Activated naive CD8-positive, alpha-beta T cell treated with anti-CD3 and anti-CD28 coated beads for 36 hours (primary cell): ENCODE measurements around the gene RFC2. TPM values are rescaled to one million over a fixed set of nuclear protein-coding genes. Genes with fewer than 3 reads are reported as not detected.
A peak's percentile ranks its signal among the peaks of the same experiment; 100 is the strongest.
"Not testable (repeated sequence)": the region's sequence is repeated elsewhere in the genome, so short reads cannot be mapped to it uniquely, and the experiment has no call there.

Experiments used
- DNase-seq: peaks from one replicate; pipeline ENCODE4 v3.0.0; 2021
- H3K27ac Mint-ChIP-seq: one replicate; pipeline ENCODE4 v1.8.0; 2022; ENCODE audit warnings: mild to moderate bottlenecking, moderate library complexity, mixed read lengths
- H3K27me3 Mint-ChIP-seq: one replicate; pipeline ENCODE4 v1.8.0; 2022; ENCODE audit warnings: mild to moderate bottlenecking, mixed read lengths
- H3K36me3 Mint-ChIP-seq: one replicate; pipeline ENCODE4 v1.8.0; 2021; ENCODE audit warnings: mild to moderate bottlenecking, mixed read lengths
- H3K4me1 Mint-ChIP-seq: one replicate; pipeline ENCODE4 v1.8.0; 2021; ENCODE audit warnings: mixed read lengths
- H3K4me3 Mint-ChIP-seq: one replicate; pipeline ENCODE4 v1.8.0; 2022; ENCODE audit warnings: mild to moderate bottlenecking, moderate library complexity, mixed read lengths
- H3K9me3 Mint-ChIP-seq: one replicate; pipeline ENCODE4 v1.8.0; 2022; ENCODE audit warnings: mixed read lengths
- total RNA-seq, 2 experiments: library from RNA; stranded (reverse); gene quantifications; one replicate each; pipeline ENCODE4 v1.2.3, GENCODE V29; 2021

Gene RFC2
- total RNA-seq, 2 experiments from 2014 or later, result 111 to 112 TPM

- Mint-ChIP-seq H3K27me3 (peaks cover 14% of the 10 kb centered on the region), H3K4me1 (peaks cover 2% of the 10 kb centered on the region), H3K36me3 (no peaks in the 10 kb centered on the region), H3K27ac (no peak overlapping the region), H3K4me3 (no peak overlapping the region), H3K9me3 (no peaks in the 10 kb centered on the region)
- no peak for DNase-seq
Observed at GRCh38 chr7:74266191-74266963, 12.2 kb upstream of the RFC2 start.

- H3K4me1 Mint-ChIP-seq, result no peaks in the 10 kb centered on the region
- H3K9me3 Mint-ChIP-seq, result no peaks in the 10 kb centered on the region
- no peaks in the 10 kb centered on the region for H3K36me3 Mint-ChIP-seq
- H3K27me3 Mint-ChIP-seq, result peaks cover 8% of the 10 kb centered on the region
- H3K4me3 Mint-ChIP-seq, result no peak overlapping the region
- no peak overlapping the region for H3K27ac Mint-ChIP-seq
- DNase-seq, result no peak
Observed at GRCh38 chr7:74263399-74264120, 9.4 kb upstream of the RFC2 start.

GRCh38 chr7:74262639-74263398 is 8.6 kb upstream of the RFC2 start:
- Mint-ChIP-seq H3K36me3 (no peaks in the 10 kb centered on the region), H3K27me3 (peaks cover 4% of the 10 kb centered on the region), H3K27ac (no peak overlapping the region), H3K9me3 (no peaks in the 10 kb centered on the region), H3K4me1 (no peaks in the 10 kb centered on the region), H3K4me3 (no peak overlapping the region)
- no peak for DNase-seq

- Mint-ChIP-seq H3K27me3 (peaks cover 4% of the 10 kb centered on the region), H3K4me1 (peaks cover 5% of the 10 kb centered on the region), H3K9me3 (no peaks in the 10 kb centered on the region), H3K36me3 (peaks cover 6% of the 10 kb centered on the region), H3K27ac (no peak overlapping the region), H3K4me3 (no peak overlapping the region)
- no peak for DNase-seq
Observed at GRCh38 chr7:74258639-74259038, 4.4 kb upstream of the RFC2 start.

GRCh38 chr7:74256491-74257408 is 2.6 kb upstream of the RFC2 start:
- H3K9me3 Mint-ChIP-seq, result no peaks in the 10 kb centered on the region
- peak overlapping the region; percentile 21 for H3K27ac Mint-ChIP-seq
- DNase-seq, result no peak
- peaks cover 13% of the 10 kb centered on the region for H3K4me1 Mint-ChIP-seq
- peaks cover 20% of the 10 kb centered on the region for H3K36me3 Mint-ChIP-seq
- no peaks in the 10 kb centered on the region for H3K27me3 Mint-ChIP-seq
- H3K4me3 Mint-ChIP-seq, result peak overlapping the region; percentile 54

- not testable (repeated sequence) for H3K27me3 Mint-ChIP-seq, H3K9me3 Mint-ChIP-seq, DNase-seq
- H3K4me1 Mint-ChIP-seq, result peaks cover 14% of the 10 kb centered on the region
- peaks cover 26% of the 10 kb centered on the region for H3K36me3 Mint-ChIP-seq
- peak overlapping the region; percentile 50 for H3K4me3 Mint-ChIP-seq
- H3K27ac Mint-ChIP-seq, result peak overlapping the region; percentile 96
Observed at GRCh38 chr7:74255461-74255860, 1.3 kb upstream of the RFC2 start.

- Mint-ChIP-seq H3K27ac (peak overlapping the region; percentile 96), H3K4me1 (peaks cover 16% of the 10 kb centered on the region), H3K4me3 (peak overlapping the region; percentile 97), H3K9me3 (no peaks in the 10 kb centered on the region), H3K27me3 (no peaks in the 10 kb centered on the region), H3K36me3 (peaks cover 30% of the 10 kb centered on the region)
- DNase-seq, result peak; percentile 7
Observed at GRCh38 chr7:74254858-74255379, 720 bp upstream of the RFC2 start.

- Mint-ChIP-seq H3K27me3 (no peaks in the 10 kb centered on the region), H3K9me3 (no peaks in the 10 kb centered on the region), H3K4me3 (peak overlapping the region; percentile 97), H3K4me1 (peaks cover 16% of the 10 kb centered on the region), H3K36me3 (peaks cover 38% of the 10 kb centered on the region), H3K27ac (peak overlapping the region; percentile 96)
- no peak for DNase-seq
Observed at GRCh38 chr7:74253835-74254128, 417 bp downstream of the RFC2 start.

- H3K9me3 Mint-ChIP-seq, result no peaks in the 10 kb centered on the region
- H3K27me3 Mint-ChIP-seq, result no peaks in the 10 kb centered on the region
- DNase-seq, result no peak
- peak overlapping the region; percentile 96 for H3K27ac Mint-ChIP-seq
- H3K36me3 Mint-ChIP-seq, result peaks cover 42% of the 10 kb centered on the region
- peak overlapping the region; percentile 97 for H3K4me3 Mint-ChIP-seq
- H3K4me1 Mint-ChIP-seq, result peaks cover 16% of the 10 kb centered on the region
Observed at GRCh38 chr7:74253331-74253730, 868 bp downstream of the RFC2 start.

GRCh38 chr7:74252893-74253292 is 1.3 kb downstream of the RFC2 start:
- Mint-ChIP-seq H3K9me3 (no peaks in the 10 kb centered on the region), H3K27ac (no peak overlapping the region), H3K36me3 (peaks cover 44% of the 10 kb centered on the region), H3K27me3 (no peaks in the 10 kb centered on the region), H3K4me1 (peaks cover 16% of the 10 kb centered on the region), H3K4me3 (peak overlapping the region; percentile 97)
- no peak for DNase-seq

- not testable (repeated sequence) for H3K9me3 Mint-ChIP-seq, H3K27ac Mint-ChIP-seq, H3K4me3 Mint-ChIP-seq, DNase-seq, H3K27me3 Mint-ChIP-seq
- H3K4me1 Mint-ChIP-seq, result peaks cover 12% of the 10 kb centered on the region
- peaks cover 47% of the 10 kb centered on the region for H3K36me3 Mint-ChIP-seq
Observed at GRCh38 chr7:74249058-74249457, 5.1 kb downstream of the RFC2 start.

GRCh38 chr7:74248156-74248555 is 6.0 kb downstream of the RFC2 start:
- Mint-ChIP-seq H3K4me1 (peaks cover 12% of the 10 kb centered on the region), H3K4me3 (no peak overlapping the region), H3K27ac (no peak overlapping the region), H3K36me3 (peaks cover 41% of the 10 kb centered on the region), H3K9me3 (no peaks in the 10 kb centered on the region), H3K27me3 (no peaks in the 10 kb centered on the region)
- DNase-seq, result no peak

GRCh38 chr7:74246497-74246896 is 7.7 kb downstream of the RFC2 start:
- no peaks in the 10 kb centered on the region for H3K9me3 Mint-ChIP-seq
- DNase-seq, result no peak
- H3K4me1 Mint-ChIP-seq, result peaks cover 5% of the 10 kb centered on the region
- H3K27me3 Mint-ChIP-seq, result no peaks in the 10 kb centered on the region
- no peak overlapping the region for H3K27ac Mint-ChIP-seq
- peaks cover 35% of the 10 kb centered on the region for H3K36me3 Mint-ChIP-seq
- H3K4me3 Mint-ChIP-seq, result no peak overlapping the region

GRCh38 chr7:74242122-74242443 is 12.1 kb downstream of the RFC2 start:
- H3K27ac Mint-ChIP-seq, result no peak overlapping the region

More at GRCh38 chr7:74242122-74242443, 12.1 kb downstream of the RFC2 start:
- Mint-ChIP-seq H3K4me3 (no peak overlapping the region), H3K4me1 (peaks cover 1% of the 10 kb centered on the region), H3K9me3 (no peaks in the 10 kb centered on the region), H3K27me3 (no peaks in the 10 kb centered on the region), H3K36me3 (peaks cover 27% of the 10 kb centered on the region)
- no peak for DNase-seq
